Tibial nerve (tissue), 3 donors: ENCODE measurements around the gene FAM83E.

ENCODE experiments used
- POLR2A ChIP-seq, 2 donors: fragments of 450-650 bp; IDR thresholded peaks; one replicate each; pipeline ENCODE4 v1.6.1; 2017; ENCODE audit warnings: antibody characterized with exemption in 2 of 2, mild to moderate bottlenecking in 2 of 2, moderate library complexity in 2 of 2
- TF ChIP-seq, protein P1 (sequence below), 5 experiments: fragments of 200-600 bp in 3 of 5; fragments of 450-650 bp in 2 of 5; sonication (generic) in 3 of 5; IDR thresholded peaks; one replicate each; pipeline ENCODE4 v1.5.1; 2016 to 2019; ENCODE audit warnings: antibody characterized with exemption in 5 of 5, mild to moderate bottlenecking in 3 of 5, moderate library complexity in 2 of 5

DNA sequence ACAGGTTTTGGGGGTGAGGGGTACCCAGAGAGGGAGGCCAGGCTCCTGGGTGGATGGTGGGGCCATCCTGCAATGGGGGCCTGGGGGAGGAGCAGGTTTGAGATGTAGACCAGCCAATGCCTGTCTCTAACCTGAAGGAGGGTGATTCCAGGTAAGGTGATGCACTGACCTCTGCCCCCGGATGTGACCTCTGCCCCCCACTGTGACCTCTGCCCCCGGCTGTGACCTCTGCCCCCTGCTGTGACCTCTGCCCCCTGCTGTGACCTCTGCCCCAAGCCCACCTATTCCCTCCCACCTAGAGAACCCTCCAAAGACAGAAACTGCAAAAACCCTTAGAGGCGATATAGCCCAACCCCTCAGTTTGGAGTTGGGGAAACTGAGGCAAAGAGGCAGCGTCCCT, 18.6 kb downstream of the FAM83E start:
- TF ChIP-seq POLR2A (IDR thresholded peaks at IDR 0.05), result no peak
- TF ChIP-seq, protein P1, sequence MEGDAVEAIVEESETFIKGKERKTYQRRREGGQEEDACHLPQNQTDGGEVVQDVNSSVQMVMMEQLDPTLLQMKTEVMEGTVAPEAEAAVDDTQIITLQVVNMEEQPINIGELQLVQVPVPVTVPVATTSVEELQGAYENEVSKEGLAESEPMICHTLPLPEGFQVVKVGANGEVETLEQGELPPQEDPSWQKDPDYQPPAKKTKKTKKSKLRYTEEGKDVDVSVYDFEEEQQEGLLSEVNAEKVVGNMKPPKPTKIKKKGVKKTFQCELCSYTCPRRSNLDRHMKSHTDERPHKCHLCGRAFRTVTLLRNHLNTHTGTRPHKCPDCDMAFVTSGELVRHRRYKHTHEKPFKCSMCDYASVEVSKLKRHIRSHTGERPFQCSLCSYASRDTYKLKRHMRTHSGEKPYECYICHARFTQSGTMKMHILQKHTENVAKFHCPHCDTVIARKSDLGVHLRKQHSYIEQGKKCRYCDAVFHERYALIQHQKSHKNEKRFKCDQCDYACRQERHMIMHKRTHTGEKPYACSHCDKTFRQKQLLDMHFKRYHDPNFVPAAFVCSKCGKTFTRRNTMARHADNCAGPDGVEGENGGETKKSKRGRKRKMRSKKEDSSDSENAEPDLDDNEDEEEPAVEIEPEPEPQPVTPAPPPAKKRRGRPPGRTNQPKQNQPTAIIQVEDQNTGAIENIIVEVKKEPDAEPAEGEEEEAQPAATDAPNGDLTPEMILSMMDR (IDR thresholded peaks at IDR 0.05), result no peak
